IPS-18c (cell line): ENCODE measurements around the gene DNAL4.

Source experiments
- H3K4me3 ChIP-seq: 2 replicates; pipeline ENCODE4 v1.7.0; 2013; ENCODE audit warnings: low read depth, mild to moderate bottlenecking, low read length, moderate library complexity; ENCODE audit not compliant: insufficient read depth
- H3K9me3 ChIP-seq: one replicate; pipeline ENCODE4 v1.6.1; 2013; ENCODE audit warnings: mild to moderate bottlenecking, low read length, moderate library complexity; ENCODE audit not compliant: control insufficient read depth, insufficient read depth

Gene DNAL4

GRCh38 chr22:38739300-38740055 is 54.5 kb downstream of the DNAL4 start:
- H3K9me3 ChIP-seq: no peaks in the 10 kb centered on the region
- H3K4me3 ChIP-seq: no peak overlapping the region

GRCh38 chr22:38738475-38739070 is 55.4 kb downstream of the DNAL4 start:
- no peak overlapping the region for H3K4me3 ChIP-seq
- no peaks in the 10 kb centered on the region for H3K9me3 ChIP-seq

- no peak overlapping the region for H3K4me3 ChIP-seq
- H3K9me3 ChIP-seq: no peaks in the 10 kb centered on the region
Observed at GRCh38 chr22:38737302-38738060, 56.5 kb downstream of the DNAL4 start.

- no peaks in the 10 kb centered on the region for H3K9me3 ChIP-seq
- no peak overlapping the region for H3K4me3 ChIP-seq
Observed at GRCh38 chr22:38736257-38736570, 57.7 kb downstream of the DNAL4 start.

- Histone ChIP-seq H3K9me3 (no peaks in the 10 kb centered on the region), H3K4me3 (no peak overlapping the region)
Observed at GRCh38 chr22:38735465-38736256, 58.3 kb downstream of the DNAL4 start.

- Histone ChIP-seq H3K9me3 (no peaks in the 10 kb centered on the region), H3K4me3 (no peak overlapping the region)
Observed at GRCh38 chr22:38735126-38735464, 58.8 kb downstream of the DNAL4 start.

GRCh38 chr22:38734421-38735100 is 59.4 kb downstream of the DNAL4 start:
- Histone ChIP-seq H3K9me3 (no peaks in the 10 kb centered on the region), H3K4me3 (no peak overlapping the region)

GRCh38 chr22:38733724-38734381 is 60.1 kb downstream of the DNAL4 start:
- no peak overlapping the region for H3K4me3 ChIP-seq

GRCh38 chr22:38733329-38733723 is 60.6 kb downstream of the DNAL4 start:
- H3K9me3 ChIP-seq: no peaks in the 10 kb centered on the region
- no peak overlapping the region for H3K4me3 ChIP-seq

More at GRCh38 chr22:38733724-38734381, 60.1 kb downstream of the DNAL4 start:
- H3K9me3 ChIP-seq: no peaks in the 10 kb centered on the region

GRCh38 chr22:38732251-38732815 is 61.6 kb downstream of the DNAL4 start:
- H3K9me3 ChIP-seq: no peaks in the 10 kb centered on the region
- no peak overlapping the region for H3K4me3 ChIP-seq

- no peak overlapping the region for H3K4me3 ChIP-seq
- H3K9me3 ChIP-seq: no peaks in the 10 kb centered on the region
Observed at GRCh38 chr22:38731703-38732161, 62.2 kb downstream of the DNAL4 start.

GRCh38 chr22:38730411-38730871 is 63.5 kb downstream of the DNAL4 start:
- Histone ChIP-seq H3K9me3 (no peaks in the 10 kb centered on the region), H3K4me3 (no peak overlapping the region)

- no peaks in the 10 kb centered on the region for H3K9me3 ChIP-seq
- H3K4me3 ChIP-seq: no peak overlapping the region
Observed at GRCh38 chr22:38729946-38730345, 64.0 kb downstream of the DNAL4 start.

- no peak overlapping the region for H3K4me3 ChIP-seq
Observed at GRCh38 chr22:38728871-38729796, 64.8 kb downstream of the DNAL4 start.

More at GRCh38 chr22:38728871-38729796, 64.8 kb downstream of the DNAL4 start:
- no peaks in the 10 kb centered on the region for H3K9me3 ChIP-seq
